Esophagus muscularis mucosa (tissue), 4 donors: ENCODE measurements around the gene CHEK1.

Experiments used
- EP300 ChIP-seq: sonication (generic); formaldehyde crosslinking; IDR thresholded peaks from one replicate; pipeline ENCODE4 v1.6.1; 2017; ENCODE audit warnings: antibody characterized with exemption
- POLR2A ChIP-seq: fragments of 450-650 bp; IDR thresholded peaks from one replicate; pipeline ENCODE4 v1.6.1; 2017; ENCODE audit warnings: antibody characterized with exemption, moderate library complexity, mild to moderate bottlenecking, low read depth
- POLR2AphosphoS5 ChIP-seq, 2 donors: sonication (generic); formaldehyde crosslinking; IDR thresholded peaks; one replicate each; pipeline ENCODE4 v1.6.1; 2017; ENCODE audit warnings: antibody characterized with exemption in 2 of 2
- TF ChIP-seq, protein P1 (sequence below), 3 experiments: fragments of 200-600 bp in 2 of 3; fragments of 450-650 bp in 1 of 3; sonication (generic) in 2 of 3; IDR thresholded peaks; one replicate each; pipeline ENCODE4 v1.5.1; 2017 to 2019; ENCODE audit warnings: antibody characterized with exemption in 3 of 3, mild to moderate bottlenecking in 2 of 3, moderate library complexity in 1 of 3

DNA sequence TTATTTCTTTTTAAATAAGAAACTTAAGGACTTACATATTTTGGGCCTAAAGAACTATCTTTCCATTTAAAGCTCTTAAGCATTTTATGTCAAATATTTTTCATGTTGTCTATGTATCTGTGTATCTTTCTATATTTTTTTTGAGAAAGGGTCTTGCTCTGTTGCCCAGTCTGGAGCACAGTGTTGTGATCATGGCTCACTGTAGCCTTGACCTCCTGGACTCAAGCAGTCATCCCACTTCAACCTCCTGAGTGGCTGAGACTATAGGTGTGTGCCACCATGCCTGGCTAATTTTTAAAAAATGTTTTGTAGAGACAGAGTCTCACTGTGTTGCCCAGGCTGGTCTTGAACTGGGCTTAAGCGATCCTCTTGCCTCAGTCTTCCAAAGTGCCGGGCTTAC lies 24.3 kb upstream of the CHEK1 start:
- TF ChIP-seq, protein P1, sequence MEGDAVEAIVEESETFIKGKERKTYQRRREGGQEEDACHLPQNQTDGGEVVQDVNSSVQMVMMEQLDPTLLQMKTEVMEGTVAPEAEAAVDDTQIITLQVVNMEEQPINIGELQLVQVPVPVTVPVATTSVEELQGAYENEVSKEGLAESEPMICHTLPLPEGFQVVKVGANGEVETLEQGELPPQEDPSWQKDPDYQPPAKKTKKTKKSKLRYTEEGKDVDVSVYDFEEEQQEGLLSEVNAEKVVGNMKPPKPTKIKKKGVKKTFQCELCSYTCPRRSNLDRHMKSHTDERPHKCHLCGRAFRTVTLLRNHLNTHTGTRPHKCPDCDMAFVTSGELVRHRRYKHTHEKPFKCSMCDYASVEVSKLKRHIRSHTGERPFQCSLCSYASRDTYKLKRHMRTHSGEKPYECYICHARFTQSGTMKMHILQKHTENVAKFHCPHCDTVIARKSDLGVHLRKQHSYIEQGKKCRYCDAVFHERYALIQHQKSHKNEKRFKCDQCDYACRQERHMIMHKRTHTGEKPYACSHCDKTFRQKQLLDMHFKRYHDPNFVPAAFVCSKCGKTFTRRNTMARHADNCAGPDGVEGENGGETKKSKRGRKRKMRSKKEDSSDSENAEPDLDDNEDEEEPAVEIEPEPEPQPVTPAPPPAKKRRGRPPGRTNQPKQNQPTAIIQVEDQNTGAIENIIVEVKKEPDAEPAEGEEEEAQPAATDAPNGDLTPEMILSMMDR (IDR thresholded peaks at IDR 0.05): no peak
- TF ChIP-seq POLR2AphosphoS5 (IDR thresholded peaks at IDR 0.05): no peak
- no peak for TF ChIP-seq POLR2A
- no peak for TF ChIP-seq EP300
